Natural killer cell (primary cell): Measurements from ENCODE around the gene TTLL9. TPM values are rescaled to one million over a fixed set of nuclear protein-coding genes. Genes with fewer than 3 reads are reported as not detected.

Experiments used
- ATAC-seq, 3 donors: fragments of 150-1000 bp in 2 of 3; fragments of 200-7000 bp in 1 of 3; cut with Tn5 transposase; 1 replicate in 1 of 3; 2 replicates in 2 of 3; pipeline ENCODE4 v1.10.0; 2021; ENCODE audit warnings: mild to moderate bottlenecking in 2 of 3, moderate library complexity in 2 of 3
- DNase-seq, 2 donors: peaks; one replicate each; pipeline versions ENCODE4 v3.0.0 to v3.0.0-alpha.2; 2013 to 2021; ENCODE audit warnings: mixed read lengths in 1 of 2
- H3K27ac ChIP-seq: one replicate; pipeline ENCODE4 v1.5.1; 2013; ENCODE audit warnings: mild to moderate bottlenecking, low read length
- H3K27me3 ChIP-seq: one replicate; pipeline ENCODE4 v1.6.1; 2013; ENCODE audit warnings: low read length; ENCODE audit not compliant: control insufficient read depth, insufficient read depth
- H3K36me3 ChIP-seq: one replicate; pipeline ENCODE4 v1.6.1; 2013; ENCODE audit warnings: low read length; ENCODE audit not compliant: control insufficient read depth, insufficient read depth
- H3K4me1 ChIP-seq: one replicate; pipeline ENCODE4 v1.6.1; 2013; ENCODE audit warnings: low read length; ENCODE audit not compliant: control insufficient read depth, insufficient read depth
- H3K4me3 ChIP-seq: one replicate; pipeline ENCODE4 v1.5.1; 2013; ENCODE audit warnings: low read length
- H3K9me3 ChIP-seq: one replicate; pipeline ENCODE4 v1.6.1; 2013; ENCODE audit warnings: low read length; ENCODE audit not compliant: control insufficient read depth, insufficient read depth
- H3K27ac Mint-ChIP-seq, 2 donors: one replicate each; pipeline ENCODE4 v1.8.0; 2022; ENCODE audit warnings: mild to moderate bottlenecking in 2 of 2, mixed read lengths in 2 of 2, moderate library complexity in 1 of 2
- H3K27me3 Mint-ChIP-seq, 2 donors: one replicate each; pipeline ENCODE4 v1.8.0; 2022; ENCODE audit warnings: low read depth in 2 of 2, mixed read lengths in 2 of 2
- H3K36me3 Mint-ChIP-seq: one replicate; pipeline ENCODE4 v1.8.0; 2022; ENCODE audit warnings: mixed read lengths
- H3K4me1 Mint-ChIP-seq, 2 donors: one replicate each; pipeline ENCODE4 v1.8.0; 2022; ENCODE audit warnings: mixed read lengths in 2 of 2
- H3K4me3 Mint-ChIP-seq: one replicate; pipeline ENCODE4 v1.8.0; 2022; ENCODE audit warnings: mild to moderate bottlenecking, moderate library complexity, mixed read lengths
- H3K9me3 Mint-ChIP-seq, 2 donors: one replicate each; pipeline ENCODE4 v1.8.0; 2022; ENCODE audit warnings: mixed read lengths in 2 of 2
- WGBS: methylation state at CpG from one replicate; pipeline ENCODE4 v1.1.7; 2013; ENCODE audit warnings: missing lambda C conversion rate; ENCODE audit not compliant: insufficient coverage; 5-methylcytosine and 5-hydroxymethylcytosine counted together
- intact Hi-C: fragments of 100-400 bp; cut with micrococcal nuclease; formaldehyde crosslinking; loops from one replicate; pipeline ENCODE4 v1.14.2; 2022
- total RNA-seq, 4 donors: library from RNA; stranded (reverse); fragments of 120-200 nt in 1 of 4; gene quantifications; one replicate each; pipeline versions ENCODE4 v1.2.3 to v1.2.4, GENCODE V29; 2013 to 2022
- TF ChIP-seq, protein P1 (sequence below): fragments of 200-600 bp; IDR thresholded peaks from one replicate; pipeline ENCODE4 v1.8.0; 2022; ENCODE audit warnings: antibody characterized with exemption

TTLL9 gene
- total RNA-seq, 3 donors from 2014 or later (not counting 1 experiment from before 2014, with no cell fraction given), result not detected

DNA sequence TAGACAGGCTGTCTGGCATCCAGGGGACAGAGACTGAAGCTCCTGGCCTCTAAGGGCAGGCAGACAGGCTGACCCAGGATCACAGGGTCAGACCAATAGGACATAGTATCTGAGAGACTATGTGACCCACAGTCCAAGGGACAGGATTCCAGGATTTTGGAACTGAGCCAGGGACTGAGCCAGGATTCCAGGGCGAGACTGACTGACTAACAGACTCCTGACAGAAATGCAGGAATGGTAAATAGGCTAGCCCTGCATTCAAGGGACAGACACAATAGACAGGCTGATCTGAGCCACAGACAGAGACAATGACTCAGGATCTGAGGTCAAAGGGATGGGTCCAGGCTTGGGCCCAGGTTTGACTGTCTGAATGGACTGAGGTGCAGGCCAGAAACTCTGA is 117.3 kb downstream of the TTLL9 start:
- DNase-seq, result no peak
- no peaks in the 10 kb centered on the region for H3K9me3 ChIP-seq
- WGBS, result 67% methylated on average over 1 of the region's 1 CpG
- Mint-ChIP-seq H3K4me1 (no peaks in the 10 kb centered on the region), H3K36me3 (no peaks in the 10 kb centered on the region), H3K4me3 (no peak overlapping the region), H3K9me3 (no peaks in the 10 kb centered on the region), H3K27ac (no peak overlapping the region), H3K27me3 (peaks cover 6 to 9% of the 10 kb centered on the region in 2 donors)
- H3K36me3 ChIP-seq, result no peaks in the 10 kb centered on the region
- TF ChIP-seq, protein P1, sequence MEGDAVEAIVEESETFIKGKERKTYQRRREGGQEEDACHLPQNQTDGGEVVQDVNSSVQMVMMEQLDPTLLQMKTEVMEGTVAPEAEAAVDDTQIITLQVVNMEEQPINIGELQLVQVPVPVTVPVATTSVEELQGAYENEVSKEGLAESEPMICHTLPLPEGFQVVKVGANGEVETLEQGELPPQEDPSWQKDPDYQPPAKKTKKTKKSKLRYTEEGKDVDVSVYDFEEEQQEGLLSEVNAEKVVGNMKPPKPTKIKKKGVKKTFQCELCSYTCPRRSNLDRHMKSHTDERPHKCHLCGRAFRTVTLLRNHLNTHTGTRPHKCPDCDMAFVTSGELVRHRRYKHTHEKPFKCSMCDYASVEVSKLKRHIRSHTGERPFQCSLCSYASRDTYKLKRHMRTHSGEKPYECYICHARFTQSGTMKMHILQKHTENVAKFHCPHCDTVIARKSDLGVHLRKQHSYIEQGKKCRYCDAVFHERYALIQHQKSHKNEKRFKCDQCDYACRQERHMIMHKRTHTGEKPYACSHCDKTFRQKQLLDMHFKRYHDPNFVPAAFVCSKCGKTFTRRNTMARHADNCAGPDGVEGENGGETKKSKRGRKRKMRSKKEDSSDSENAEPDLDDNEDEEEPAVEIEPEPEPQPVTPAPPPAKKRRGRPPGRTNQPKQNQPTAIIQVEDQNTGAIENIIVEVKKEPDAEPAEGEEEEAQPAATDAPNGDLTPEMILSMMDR, result no peak
- ATAC-seq, result no peak
- no peak overlapping the region for H3K4me3 ChIP-seq
- no peak overlapping the region for H3K27ac ChIP-seq
- no peaks in the 10 kb centered on the region for H3K4me1 ChIP-seq
- intact Hi-C loops, result no loop called here
- H3K27me3 ChIP-seq, result no peaks in the 10 kb centered on the region

DNA sequence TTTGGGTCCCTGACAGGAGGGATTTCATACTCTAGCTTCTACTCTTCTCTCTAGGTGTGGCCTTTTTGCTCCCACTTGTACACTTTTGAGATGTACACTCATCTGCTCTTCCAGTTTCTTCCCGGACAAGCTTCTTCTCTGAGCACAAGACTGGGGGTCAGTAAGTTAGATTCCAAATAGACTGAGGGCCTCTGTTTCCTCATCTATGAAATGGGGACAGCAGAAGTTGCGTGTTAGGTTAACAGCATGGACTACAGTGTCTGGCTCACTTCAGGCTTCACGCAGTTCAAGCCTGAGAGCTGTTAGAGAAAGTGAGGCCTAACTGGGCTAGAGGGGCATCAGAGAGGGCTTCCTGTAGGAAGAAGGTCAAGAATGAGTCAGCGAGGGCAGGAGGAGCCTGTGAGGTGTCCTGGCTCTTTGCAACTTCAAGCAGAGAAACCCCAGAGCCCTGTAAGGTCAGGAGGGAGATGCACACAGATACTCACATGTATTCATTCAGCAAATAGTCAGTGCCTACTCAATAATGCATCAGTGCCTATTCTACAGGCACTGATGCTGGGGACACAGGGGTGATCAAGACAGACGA is 118.1 kb downstream of the TTLL9 start:
- no peaks in the 10 kb centered on the region for H3K36me3 Mint-ChIP-seq
- Histone ChIP-seq H3K4me1 (no peaks in the 10 kb centered on the region), H3K27me3 (no peaks in the 10 kb centered on the region), H3K4me3 (no peak overlapping the region), H3K36me3 (no peaks in the 10 kb centered on the region), H3K9me3 (no peaks in the 10 kb centered on the region), H3K27ac (no peak overlapping the region)
- intact Hi-C loops, result no loop called here
- no peak overlapping the region for H3K27ac Mint-ChIP-seq
- no peak for DNase-seq
- ATAC-seq, result no peak
- H3K27me3 Mint-ChIP-seq, result peaks cover 7 to 15% of the 10 kb centered on the region in 2 donors
- H3K4me3 Mint-ChIP-seq, result no peak overlapping the region
- no peaks in the 10 kb centered on the region for H3K4me1 Mint-ChIP-seq
- 86% methylated on average over 5 of the region's 5 CpGs for WGBS
- H3K9me3 Mint-ChIP-seq, result no peaks in the 10 kb centered on the region
- TF ChIP-seq, protein P1, result no peak

DNA sequence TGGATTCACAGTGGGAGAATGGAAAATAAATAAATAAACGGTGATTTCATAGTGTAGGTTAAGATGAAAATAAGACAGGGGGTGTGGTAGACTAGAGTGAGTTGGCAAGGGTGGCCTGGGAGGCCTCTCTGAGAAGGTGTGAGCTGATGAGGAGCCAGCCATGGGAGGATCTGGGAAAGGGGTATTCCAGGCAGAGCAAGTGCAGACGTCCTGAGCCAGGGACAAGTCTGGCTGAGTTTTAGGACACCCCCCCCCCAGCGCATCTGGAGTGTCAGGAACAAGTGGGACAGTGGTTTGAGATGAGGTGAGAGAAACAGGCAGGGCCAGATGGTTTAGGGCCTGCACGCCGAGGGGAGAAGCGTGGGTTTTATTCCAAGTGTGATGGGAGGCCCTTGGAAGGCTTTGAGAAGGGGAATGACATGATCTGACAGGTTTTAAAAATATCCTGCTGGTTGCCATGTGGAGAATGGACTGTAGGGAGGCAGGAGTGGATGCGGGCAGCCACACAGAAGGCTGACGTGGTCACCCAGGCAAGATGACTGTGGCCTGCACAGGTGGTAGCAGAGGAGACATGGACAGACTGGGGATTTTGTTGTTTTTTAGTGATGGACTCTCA is 118.7 kb downstream of the TTLL9 start:
- Histone ChIP-seq H3K4me3 (no peak overlapping the region), H3K27ac (no peak overlapping the region), H3K4me1 (no peaks in the 10 kb centered on the region), H3K36me3 (no peaks in the 10 kb centered on the region), H3K27me3 (no peaks in the 10 kb centered on the region), H3K9me3 (no peaks in the 10 kb centered on the region)
- Mint-ChIP-seq H3K4me1 (no peaks in the 10 kb centered on the region), H3K36me3 (no peaks in the 10 kb centered on the region), H3K27me3 (peaks cover 12 to 21% of the 10 kb centered on the region in 2 donors), H3K9me3 (no peaks in the 10 kb centered on the region), H3K27ac (no peak overlapping the region), H3K4me3 (no peak overlapping the region)
- 86% methylated on average over 8 of the region's 8 CpGs for WGBS
- TF ChIP-seq, protein P1, result no peak
- ATAC-seq (no peak), DNase-seq (no peak)
- intact Hi-C loops, result no loop called here
